HG03097 (cell line): ENCODE results near the gene PPP1R18.
"Not testable (repeated sequence)": the region's sequence is repeated elsewhere in the genome, so short reads cannot be mapped to it uniquely, and the experiment has no call there.

Source experiments
- ATAC-seq: cut with Tn5 transposase; IDR thresholded peaks from one replicate; pipeline ENCODE4 v1.9.1; 2021; ENCODE audit not compliant: unreplicated experiment, low FRiP score

Gene PPP1R18

GRCh38 chr6:30719791-30720737 is 33.6 kb upstream of the PPP1R18 start, which contains the start of gene TUBB:
Gene TUBB, plus strand, starts transcription at chr6:30720352. Its CDS starts 155 bp downstream, at chr6:30720507.
- peak; percentile 45 for ATAC-seq

DNA sequence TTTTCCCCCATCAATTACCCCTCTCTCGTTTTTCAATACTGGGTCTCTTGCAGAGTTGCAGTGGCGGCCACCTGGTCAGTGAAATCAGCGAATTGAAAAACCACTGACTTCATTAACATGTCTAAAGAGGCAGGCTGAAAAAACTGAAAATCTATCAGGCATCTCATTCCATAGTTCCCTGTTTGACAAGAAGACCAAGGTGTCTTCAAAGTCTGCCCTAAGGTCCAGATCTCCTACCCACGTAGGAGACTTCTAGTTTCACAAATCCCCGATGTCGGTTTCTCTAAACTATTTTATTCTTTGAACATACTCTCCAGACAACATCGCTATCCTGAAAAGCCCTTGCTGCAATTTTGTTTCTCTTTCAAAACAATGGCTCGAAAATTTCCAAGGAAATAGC is 32.9 kb upstream of the PPP1R18 start:
- ATAC-seq: no peak

DNA sequence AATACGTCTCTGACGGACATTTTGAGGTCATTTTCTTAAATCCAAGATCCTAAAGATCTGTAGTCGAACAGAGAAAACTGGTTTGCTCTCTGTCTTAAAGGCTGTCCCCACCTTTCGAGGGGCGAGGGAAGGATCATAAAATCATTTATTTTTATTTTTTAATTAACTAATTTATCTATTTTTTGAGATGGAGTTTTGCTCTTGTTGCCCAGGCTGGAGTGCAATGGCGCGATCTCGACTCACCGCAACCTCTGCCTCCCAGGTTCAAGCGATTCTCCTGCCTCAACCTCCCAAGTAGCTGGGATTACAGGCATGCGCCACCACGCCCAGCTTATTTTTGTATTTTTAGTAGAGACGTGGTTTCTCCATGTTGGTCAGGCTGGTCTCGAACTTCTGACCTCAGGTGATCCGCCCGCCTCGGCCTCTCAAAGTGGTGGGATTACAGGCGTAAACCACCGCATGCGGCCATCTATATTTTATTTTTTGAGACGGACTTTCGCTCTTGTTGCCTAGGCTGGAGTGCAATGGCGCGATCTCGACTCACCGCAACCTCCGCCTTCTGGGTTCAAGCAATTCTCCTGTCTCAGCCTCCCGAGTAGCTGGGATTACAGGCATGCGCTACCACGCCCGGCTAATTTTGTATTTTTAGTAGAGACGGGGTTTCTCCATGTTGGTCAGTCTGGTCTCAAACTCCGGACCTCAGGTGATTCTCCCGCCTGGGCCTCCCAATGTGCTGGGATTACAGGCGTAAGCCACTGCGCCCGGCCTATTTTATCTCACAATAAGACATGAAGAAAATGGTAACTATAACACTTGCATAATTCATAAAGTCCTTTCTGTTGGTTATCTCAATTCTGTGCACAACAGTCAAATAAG is 31.6 kb upstream of the PPP1R18 start:
- not testable (repeated sequence) for ATAC-seq

DNA sequence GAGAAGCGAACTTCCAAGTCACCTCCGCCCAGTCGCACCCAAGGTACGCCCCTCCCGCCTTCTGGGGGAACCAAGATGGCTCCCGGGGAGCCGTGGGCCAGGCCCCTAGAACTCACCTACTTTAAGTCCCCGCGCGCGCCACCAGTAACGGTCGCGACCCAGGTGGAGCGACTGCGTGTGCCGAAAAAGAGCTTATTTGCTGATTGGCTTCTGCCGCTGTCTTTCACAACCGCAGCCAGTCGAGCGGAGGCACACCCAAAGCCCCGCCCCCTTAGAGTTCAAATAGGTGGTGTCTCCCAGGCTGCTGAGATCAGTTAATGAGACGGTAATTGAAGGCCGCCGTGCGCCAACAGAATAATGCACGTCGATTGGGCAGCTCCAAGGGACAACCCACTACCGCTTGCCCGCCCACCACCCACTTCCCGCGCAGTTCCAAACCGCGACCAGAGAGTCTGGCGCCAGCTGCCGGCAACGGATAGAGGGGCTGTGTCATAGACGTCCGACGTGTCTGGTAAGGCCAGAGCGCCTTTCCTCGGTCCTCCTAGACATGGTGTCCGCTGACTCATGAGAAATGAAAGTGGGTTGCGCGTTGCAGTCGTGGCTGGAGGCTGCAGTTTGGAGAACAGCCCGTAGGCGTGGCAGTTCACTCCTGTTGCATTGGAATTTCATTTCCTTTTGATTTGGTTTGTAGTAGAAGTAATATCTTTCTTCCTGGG is 30.8 kb upstream of the PPP1R18 start, which contains the start of gene MDC1:
Gene MDC1, minus strand, starts transcription at position 153 of the 716 bp plus-strand sequence. CDS start 2,106 bp downstream, outside the sequence.
- ATAC-seq: peak; percentile 61

GRCh38 chr6:30716879-30717128 is 30.4 kb upstream of the PPP1R18 start:
- no peak for ATAC-seq

DNA sequence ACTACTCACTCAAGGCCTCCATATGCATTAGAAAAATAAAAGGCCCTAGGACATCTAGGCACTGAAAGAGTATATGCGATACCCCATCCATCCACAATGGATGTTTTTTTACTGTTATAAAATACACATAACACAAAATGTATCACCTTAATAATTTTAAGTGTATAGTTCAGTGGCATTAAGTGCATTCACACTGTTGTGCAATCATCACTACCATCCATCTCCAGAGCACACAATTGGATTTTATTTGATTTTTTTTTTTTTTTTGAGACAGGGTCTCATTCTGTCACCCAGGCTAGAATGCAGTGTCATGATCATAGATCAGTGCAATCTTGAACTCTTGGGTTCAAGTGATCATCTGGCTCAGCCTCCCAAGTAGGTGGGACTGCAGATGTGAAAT is 27.8 kb upstream of the PPP1R18 start:
- no peak for ATAC-seq

DNA sequence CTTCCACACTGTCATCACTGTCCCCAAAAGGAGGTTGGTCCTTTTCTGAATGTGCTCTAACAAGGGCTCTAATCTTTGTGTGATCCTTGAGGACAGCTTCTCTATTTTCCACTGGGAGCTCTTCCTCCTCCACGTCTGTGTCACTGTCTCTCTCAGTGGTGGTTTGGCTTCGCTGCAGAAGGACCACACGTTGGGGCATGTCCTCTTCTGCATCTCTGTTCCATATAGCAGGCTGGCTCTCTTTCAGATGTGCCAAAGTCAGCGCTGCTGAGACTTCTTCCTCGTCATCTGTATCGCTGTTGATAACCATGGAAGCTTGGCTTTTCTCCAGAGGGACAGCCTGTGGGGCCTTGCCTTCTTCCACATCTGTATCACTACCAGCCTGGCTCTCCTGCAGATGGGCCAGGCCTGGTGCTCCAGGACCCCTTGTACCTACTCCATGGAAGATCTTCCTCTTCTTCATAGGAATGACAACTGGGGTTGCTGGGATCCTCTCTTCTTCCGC is 26.0 kb upstream of the PPP1R18 start:
- ATAC-seq: no peak

GRCh38 chr6:30711758-30712380 is 25.4 kb upstream of the PPP1R18 start:
- no peak for ATAC-seq

GRCh38 chr6:30709101-30709868 is 22.8 kb upstream of the PPP1R18 start:
- ATAC-seq: no peak

GRCh38 chr6:30707281-30707850 is 20.9 kb upstream of the PPP1R18 start:
- ATAC-seq: no peak

GRCh38 chr6:30705620-30706019 is 19.2 kb upstream of the PPP1R18 start:
- ATAC-seq: no peak

- ATAC-seq: no peak
Observed at GRCh38 chr6:30703821-30704220, 17.4 kb upstream of the PPP1R18 start.

DNA sequence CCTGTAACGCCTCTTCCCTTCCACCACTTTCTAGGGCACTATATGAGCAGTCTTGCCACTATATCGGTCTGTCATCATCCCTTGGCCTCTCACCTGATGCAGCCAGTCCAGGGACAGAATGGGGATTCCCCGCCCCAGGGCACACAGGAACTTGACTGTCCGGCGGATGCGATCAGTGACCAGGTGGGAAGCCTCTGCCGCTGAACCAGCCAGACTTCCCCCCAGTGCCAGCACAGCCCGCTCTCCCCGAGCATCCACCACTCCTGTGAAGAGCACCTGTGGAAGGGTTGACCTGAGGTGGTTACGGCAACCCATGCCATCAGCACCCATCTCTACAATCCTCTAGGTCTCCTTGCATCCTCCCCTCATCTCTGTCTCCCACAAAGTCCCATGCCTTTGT is 16.6 kb upstream of the PPP1R18 start:
- no peak for ATAC-seq

DNA sequence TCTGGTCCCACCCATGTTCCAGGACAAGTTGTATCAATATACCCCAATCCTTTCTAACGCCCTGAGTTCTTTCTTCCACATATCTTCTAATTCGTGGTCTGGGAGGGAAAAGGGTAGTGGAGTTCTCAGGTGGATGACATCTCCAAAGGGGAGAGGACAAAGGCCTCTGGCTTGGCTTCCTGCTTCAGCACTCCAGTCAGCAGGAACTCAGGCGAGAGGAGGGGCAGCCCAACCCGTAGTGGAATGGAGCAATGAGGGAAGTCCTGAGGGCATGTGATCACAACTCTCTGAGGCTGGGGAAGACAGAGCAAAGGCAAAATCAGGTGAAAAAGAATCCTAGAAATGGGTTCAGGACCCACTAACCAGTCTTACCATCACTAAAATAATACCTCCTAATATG is 13.9 kb upstream of the PPP1R18 start:
- ATAC-seq: no peak

DNA sequence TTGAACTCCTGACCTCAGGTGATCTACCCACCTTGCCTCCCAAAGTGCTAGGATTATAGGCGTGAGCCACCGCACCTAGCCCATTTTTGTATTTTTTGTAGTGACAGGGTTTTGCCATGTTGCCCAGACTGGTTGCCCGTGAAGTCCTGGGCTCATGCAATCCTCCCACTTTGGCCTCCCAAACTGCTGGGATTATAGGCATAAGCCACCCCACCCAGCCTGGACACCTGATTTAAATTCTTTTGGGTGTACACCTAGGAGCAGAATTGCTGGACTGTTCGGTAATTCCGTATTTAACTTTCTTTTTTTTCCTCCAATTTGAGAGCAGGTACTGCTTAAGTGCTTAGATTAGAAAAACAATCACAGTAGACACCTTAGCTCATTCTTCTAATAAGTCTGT is 10.0 kb upstream of the PPP1R18 start:
- no peak for ATAC-seq

GRCh38 chr6:30691208-30691847 is 4.9 kb upstream of the PPP1R18 start:
- ATAC-seq: no peak

- no peak for ATAC-seq
Observed at GRCh38 chr6:30690403-30691207, 4.2 kb upstream of the PPP1R18 start, which contains the start of gene NRM. Gene NRM, minus strand, starts transcription at chr6:30690984. Its CDS starts 10 bp downstream, at chr6:30690974.

- ATAC-seq: no peak
Observed at GRCh38 chr6:30689985-30690384, 3.5 kb upstream of the PPP1R18 start.
